Smooth muscle cell (in vitro differentiated cells): ENCODE data around the gene BAG5. TPM values are rescaled to one million over a fixed set of nuclear protein-coding genes. Genes with fewer than 3 reads are reported as not detected.
A peak's percentile ranks its signal among the peaks of the same experiment; 100 is the strongest.

Source experiments
- DNase-seq: peaks from one replicate; lab custom pipeline; 2025; ENCODE audit not compliant: unreplicated experiment; lab: John Stamatoyannopoulos, UW
- H2AFZ ChIP-seq: fragments of 200-600 bp; sonication (generic); 2 replicates; pipeline ENCODE4 v1.6.0; 2016; ENCODE audit warnings: antibody characterized with exemption, low read depth, mild to moderate bottlenecking
- H3F3A ChIP-seq: fragments of 200-600 bp; sonication (generic); 2 replicates; pipeline ENCODE4 v1.6.0; 2017; ENCODE audit warnings: antibody characterized with exemption, low read depth
- H3K27ac ChIP-seq: fragments of 200-600 bp; sonication (generic); 2 replicates; pipeline ENCODE4 v1.5.1; 2016; ENCODE audit warnings: low read depth, mild to moderate bottlenecking
- H3K27me3 ChIP-seq: fragments of 200-600 bp; sonication (generic); 2 replicates; pipeline ENCODE4 v1.6.1; 2016; ENCODE audit warnings: low read depth, mild to moderate bottlenecking
- H3K36me3 ChIP-seq: fragments of 200-600 bp; sonication (generic); 2 replicates; pipeline ENCODE4 v1.5.1; 2016; ENCODE audit warnings: low read depth
- H3K4me1 ChIP-seq: fragments of 200-600 bp; sonication (generic); 2 replicates; pipeline ENCODE4 v1.5.1; 2016; ENCODE audit warnings: low read depth
- H3K4me2 ChIP-seq: fragments of 200-600 bp; sonication (generic); 2 replicates; pipeline ENCODE4 v1.6.0; 2016; ENCODE audit warnings: mild to moderate bottlenecking
- H3K4me3 ChIP-seq: fragments of 200-600 bp; sonication (generic); 2 replicates; pipeline ENCODE4 v1.5.1; 2016; ENCODE audit warnings: mild to moderate bottlenecking
- H3K79me2 ChIP-seq: fragments of 200-600 bp; sonication (generic); 2 replicates; pipeline ENCODE4 v1.6.0; 2016; ENCODE audit warnings: low read depth, mild to moderate bottlenecking
- H3K9ac ChIP-seq: fragments of 200-600 bp; sonication (generic); 2 replicates; pipeline ENCODE4 v1.6.0; 2016; ENCODE audit warnings: low read depth
- H3K9me3 ChIP-seq: fragments of 200-600 bp; sonication (generic); replicated peaks from 2 replicates; pipeline ENCODE4 v1.5.1; 2016; ENCODE audit warnings: low read depth
- H4K20me1 ChIP-seq: fragments of 200-600 bp; sonication (generic); 2 replicates; pipeline ENCODE4 v1.6.0; 2016; ENCODE audit warnings: low read depth
- CTCF ChIP-seq: fragments of 200-600 bp; sonication (generic); IDR thresholded peaks from 2 replicates; pipeline ENCODE4 v1.5.1; 2017; ENCODE audit warnings: borderline replicate concordance, mild to moderate bottlenecking, antibody characterized with exemption; ENCODE audit not compliant: insufficient read depth, poor library complexity, severe bottlenecking
- WGBS: methylation state at CpG from one replicate; pipeline ENCODE4 v1.1.7; 2016; ENCODE audit warnings: low lambda C conversion rate; 5-methylcytosine and 5-hydroxymethylcytosine counted together
- polyA plus RNA-seq: library from polyadenylated mRNA; unstranded; fragments of >200 nt; fragmentation: Nextera tagmentation; extraction: Ambion mirVana; gene quantifications from 2 replicates; pipeline ENCODE4 v1.2.1, GENCODE V29; 2016
- total RNA-seq: library from RNA; depleted of rRNA; stranded (reverse); fragments of >200 nt; gene quantifications from 2 replicates; pipeline ENCODE4 v1.2.3, GENCODE V29; 2014

BAG5 gene
- total and polyA plus RNA-seq, 2 experiments from 2014 or later = 13.4 to 31.1 TPM

GRCh38 chr14:103523575-103523954 lies 38.9 kb downstream of the BAG5 start:
- peaks cover 21% of the 10 kb centered on the region for H3K4me1 ChIP-seq
- H3K36me3 ChIP-seq = no peaks in the 10 kb centered on the region
- 32% methylated on average over 10 of the region's 10 CpGs for WGBS

GRCh38 chr14:103522649-103523574 lies 39.5 kb downstream of the BAG5 start, which contains the start of gene CKB:
TSS of gene CKB (minus strand) at chr14:103522830. CDS start at chr14:103522493, 337 bp downstream.
- H3K4me1 ChIP-seq = peaks cover 17% of the 10 kb centered on the region
- no peaks in the 10 kb centered on the region for H3K79me2 ChIP-seq
- no peaks in the 10 kb centered on the region for H3K36me3 ChIP-seq
- 5% methylated on average over 53 of the region's 107 CpGs for WGBS
- TF ChIP-seq CTCF = no peak
- peaks cover 19% of the 10 kb centered on the region for H3K27me3 ChIP-seq
- H3F3A ChIP-seq = no peaks in the 10 kb centered on the region
- H3K4me2 ChIP-seq = peak within 1 kb of the TSS; percentile 93
- peak within 1 kb of the TSS; percentile 22 for H3K9ac ChIP-seq
- peaks cover 6% of the 10 kb centered on the region for H4K20me1 ChIP-seq
- H3K9me3 ChIP-seq = no peaks in the 10 kb centered on the region
- no peak for DNase-seq
- no peak within 1 kb of the TSS for H2AFZ ChIP-seq
- H3K27ac ChIP-seq = no peak within 1 kb of the TSS
- peak within 1 kb of the TSS; percentile 56 for H3K4me3 ChIP-seq

More at GRCh38 chr14:103523575-103523954, 38.9 kb downstream of the BAG5 start:
- peaks cover 19% of the 10 kb centered on the region for H3K27me3 ChIP-seq
- no peaks in the 10 kb centered on the region for H3K79me2 ChIP-seq
- no peaks in the 10 kb centered on the region for H3F3A ChIP-seq
- no peak overlapping the region for H2AFZ ChIP-seq
- H3K27ac ChIP-seq = no peak overlapping the region
- H3K9ac ChIP-seq = no peak overlapping the region
- no peak for DNase-seq
- H3K9me3 ChIP-seq = no peaks in the 10 kb centered on the region
- no peak overlapping the region for H3K4me3 ChIP-seq
- no peak for TF ChIP-seq CTCF
- peak overlapping the region; percentile 93 for H3K4me2 ChIP-seq
- peaks cover 6% of the 10 kb centered on the region for H4K20me1 ChIP-seq

- Histone ChIP-seq H3K4me2 (peak overlapping the region; percentile 93), H3K4me1 (peaks cover 17% of the 10 kb centered on the region), H3K27ac (no peak overlapping the region), H4K20me1 (peaks cover 6% of the 10 kb centered on the region), H3K9me3 (no peaks in the 10 kb centered on the region), H3K4me3 (peak overlapping the region; percentile 56), H3K9ac (peak overlapping the region; percentile 22), H3K27me3 (peaks cover 19% of the 10 kb centered on the region), H3K36me3 (no peaks in the 10 kb centered on the region), H3K79me2 (no peaks in the 10 kb centered on the region), H3F3A (no peaks in the 10 kb centered on the region), H2AFZ (no peak overlapping the region)
- DNase-seq = no peak
- TF ChIP-seq CTCF = no peak
- 1% methylated on average over 35 of the region's 74 CpGs for WGBS
Observed at GRCh38 chr14:103521951-103522563, 40.4 kb downstream of the BAG5 start.
